Measurements from ENCODE around the gene PRCP.

The PRCP gene

GRCh38 chr11:82848829-82849228 lies 51.4 kb downstream of the PRCP start:
- H3K4me3 ChIP-seq (ENCODE audit: low read depth, low read length) = no peak overlapping the region
- no peak for TF ChIP-seq CTCF (IDR thresholded peaks at IDR 0.05; ENCODE audit: control insufficient read depth, extremely low read depth, insufficient read depth)
- DNase-seq (ENCODE audit: low read depth) = no peak

- no peak overlapping the region for H3K4me3 ChIP-seq (ENCODE audit: low read depth, low read length)
- no peak for DNase-seq (ENCODE audit: low read depth)
- no peak for TF ChIP-seq CTCF (IDR thresholded peaks at IDR 0.05; ENCODE audit: control insufficient read depth, extremely low read depth, insufficient read depth)
These were observed 54.6 kb downstream of the PRCP start for GRCh38 chr11:82845356-82846353.

- TF ChIP-seq CTCF (IDR thresholded peaks at IDR 0.05; ENCODE audit: control insufficient read depth, extremely low read depth, insufficient read depth) = no peak
- peak; percentile 42 for DNase-seq (ENCODE audit: low read depth)
These were observed 57.0 kb downstream of the PRCP start for GRCh38 chr11:82843057-82843795.

GRCh38 chr11:82842019-82842418 lies 58.2 kb downstream of the PRCP start:
- no peak for DNase-seq (ENCODE audit: low read depth)
- no peak overlapping the region for H3K4me3 ChIP-seq (ENCODE audit: low read depth, low read length)
- TF ChIP-seq CTCF (IDR thresholded peaks at IDR 0.05; ENCODE audit: control insufficient read depth, extremely low read depth, insufficient read depth) = no peak

More at GRCh38 chr11:82843057-82843795, 57.0 kb downstream of the PRCP start:
- H3K4me3 ChIP-seq (ENCODE audit: low read depth, low read length) = no peak overlapping the region

GRCh38 chr11:82837650-82838049 lies 62.6 kb downstream of the PRCP start:
- TF ChIP-seq CTCF (IDR thresholded peaks at IDR 0.05; ENCODE audit: control insufficient read depth, extremely low read depth, insufficient read depth) = no peak
- H3K4me3 ChIP-seq (ENCODE audit: low read depth, low read length) = no peak overlapping the region
- DNase-seq (ENCODE audit: low read depth) = no peak

GRCh38 chr11:82832983-82833382 lies 67.2 kb downstream of the PRCP start:
- no peak for TF ChIP-seq CTCF (IDR thresholded peaks at IDR 0.05; ENCODE audit: control insufficient read depth, extremely low read depth, insufficient read depth)
- no peak overlapping the region for H3K4me3 ChIP-seq (ENCODE audit: low read depth, low read length)
- DNase-seq (ENCODE audit: low read depth) = no peak
